ENCODE measurements around the gene GRM4. TPM values are rescaled to one million over a fixed set of nuclear protein-coding genes. Genes with fewer than 3 reads are reported as not detected.
A peak's percentile ranks its signal among the peaks of the same experiment; 100 is the strongest.

The GRM4 gene
- total and polyA plus RNA-seq, 4 donors, result not detected

DNA sequence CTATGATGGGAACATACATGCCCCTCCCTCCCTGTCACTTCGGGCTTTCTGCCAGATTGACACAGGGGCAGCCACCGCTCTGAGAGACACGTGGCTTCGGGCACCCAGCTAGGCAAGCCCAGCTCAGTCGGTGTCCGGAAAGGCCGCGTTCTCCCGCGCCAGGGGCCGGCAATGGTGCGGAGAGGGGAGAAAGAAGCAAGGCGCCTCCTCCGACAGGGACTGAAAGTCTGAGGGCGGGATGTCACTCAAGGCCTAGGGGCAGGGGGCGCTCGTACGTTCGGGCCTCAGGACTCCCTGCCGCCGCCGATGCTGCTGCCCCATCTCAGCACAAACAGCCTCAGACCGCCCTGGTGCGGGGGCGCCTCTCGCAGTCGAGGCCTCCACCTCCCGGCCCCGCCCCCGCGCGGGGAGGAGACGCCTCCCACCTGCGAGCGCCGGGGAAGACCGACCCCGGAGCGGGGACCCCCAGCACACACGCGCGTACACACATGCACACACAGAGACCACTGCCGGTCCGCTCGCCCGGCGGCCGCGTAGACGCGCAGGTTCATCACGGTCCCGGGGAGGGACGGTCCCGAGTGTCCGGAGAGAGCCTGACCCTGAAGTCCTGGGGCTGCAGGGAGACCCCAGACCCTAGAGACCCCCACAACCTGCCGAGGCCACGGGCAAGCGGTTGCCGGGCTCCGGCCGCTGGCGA is 1.9 kb downstream of the GRM4 start:
- peak overlapping the region in 1 of 3 donors; percentile 18 for H3K4me3 ChIP-seq (ENCODE audit: low read depth in 1 of 3, low read length in 3 of 3)
- H3K4me1 ChIP-seq (ENCODE audit: control insufficient read depth in 4 of 4, insufficient read depth in 4 of 4, low read length in 3 of 4), result peaks cover 20 to 29% (median 22%) of the 10 kb centered on the region in 4 donors
- H3K27me3 ChIP-seq (ENCODE audit: control insufficient read depth in 4 of 4, insufficient read depth in 4 of 4, low read length in 3 of 4), result peaks cover 0 to 16% (median 11%) of the 10 kb centered on the region in 4 donors
- TF ChIP-seq GABPA (IDR thresholded peaks at IDR 0.05 in 1 of 2, conservative IDR thresholded peaks at IDR 0.05 in 1 of 2) (no peak), EGR1 (IDR thresholded peaks at IDR 0.05; ENCODE audit: low read depth in 2 of 2) (no peak)
- no peak overlapping the region for H3K27ac ChIP-seq (ENCODE audit: low read depth in 1 of 2, low read length in 2 of 2)
- 2% methylated on average over 63 of the region's 63 CpGs for WGBS
- no peak for DNase-seq (ENCODE audit: low spot score)
- H3K9ac ChIP-seq (ENCODE audit: low read depth in 1 of 2, low read length in 2 of 2), result no peak overlapping the region
- H3K9me3 ChIP-seq (ENCODE audit: control insufficient read depth in 4 of 4, low read length in 3 of 4), result no peaks in the 10 kb centered on the region
- H3K36me3 ChIP-seq (ENCODE audit: control insufficient read depth in 4 of 4, insufficient read depth in 3 of 4, low read depth in 1 of 4, low read length in 3 of 4), result no peaks in the 10 kb centered on the region

DNA sequence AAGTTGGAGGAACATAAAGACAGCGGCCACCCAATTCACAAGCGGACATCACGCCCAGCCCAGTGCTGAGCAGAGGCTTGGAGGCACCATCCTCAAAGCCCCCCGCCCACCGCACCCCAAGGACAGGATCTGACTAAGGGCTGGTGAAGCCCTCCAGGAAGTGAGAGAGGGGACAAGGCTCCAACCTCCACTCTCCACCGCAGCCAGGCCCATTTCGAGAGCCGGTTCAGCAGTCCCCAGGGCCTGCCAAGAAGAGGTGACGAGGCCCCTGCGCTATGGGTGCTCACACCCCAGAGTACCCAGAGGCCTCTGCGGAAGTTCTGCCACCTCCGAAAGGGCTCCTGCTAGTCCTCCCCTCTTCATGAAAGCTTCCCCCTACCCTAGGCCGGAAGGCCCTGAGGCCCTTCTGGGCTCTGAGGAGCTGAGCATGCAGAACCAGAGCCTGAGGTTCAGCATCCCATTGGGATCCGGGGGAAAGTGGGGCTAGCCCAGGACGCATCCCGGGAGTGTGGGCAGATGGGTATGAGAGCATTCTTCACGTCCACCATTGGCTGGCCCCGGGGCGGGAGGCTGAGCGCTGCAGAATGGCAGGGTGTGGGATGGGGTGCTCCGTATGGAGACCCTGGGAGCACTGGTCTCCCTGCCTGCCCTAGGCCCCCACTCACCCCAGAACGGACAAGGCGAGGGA is 2.5 kb downstream of the GRM4 start:
- H3K9me3 ChIP-seq (ENCODE audit: control insufficient read depth in 4 of 4, low read length in 3 of 4), result no peaks in the 10 kb centered on the region
- H3K27me3 ChIP-seq (ENCODE audit: control insufficient read depth in 4 of 4, insufficient read depth in 4 of 4, low read length in 3 of 4), result peaks cover 0 to 16% (median 11%) of the 10 kb centered on the region in 4 donors
- 49% methylated on average over 23 of the region's 23 CpGs for WGBS
- peak overlapping the region in 1 of 3 donors; percentile 18 for H3K4me3 ChIP-seq (ENCODE audit: low read depth in 1 of 3, low read length in 3 of 3)
- no peak overlapping the region for H3K9ac ChIP-seq (ENCODE audit: low read depth in 1 of 2, low read length in 2 of 2)
- H3K27ac ChIP-seq (ENCODE audit: low read depth in 1 of 2, low read length in 2 of 2), result no peak overlapping the region
- TF ChIP-seq MAX (IDR thresholded peaks at IDR 0.05) (no peak), RXRA (IDR thresholded peaks at IDR 0.05) (no peak), TAF1 (conservative IDR thresholded peaks at IDR 0.05) (no peak), EGR1 (IDR thresholded peaks at IDR 0.05; ENCODE audit: low read depth in 2 of 2) (no peak), HNF4A (conservative IDR thresholded peaks at IDR 0.05) (no peak)
- H3K36me3 ChIP-seq (ENCODE audit: control insufficient read depth in 4 of 4, insufficient read depth in 3 of 4, low read depth in 1 of 4, low read length in 3 of 4), result no peaks in the 10 kb centered on the region
- no peak for DNase-seq (ENCODE audit: low spot score)
- H3K4me1 ChIP-seq (ENCODE audit: control insufficient read depth in 4 of 4, insufficient read depth in 4 of 4, low read length in 3 of 4), result peaks cover 20 to 29% (median 22%) of the 10 kb centered on the region in 4 donors

DNA sequence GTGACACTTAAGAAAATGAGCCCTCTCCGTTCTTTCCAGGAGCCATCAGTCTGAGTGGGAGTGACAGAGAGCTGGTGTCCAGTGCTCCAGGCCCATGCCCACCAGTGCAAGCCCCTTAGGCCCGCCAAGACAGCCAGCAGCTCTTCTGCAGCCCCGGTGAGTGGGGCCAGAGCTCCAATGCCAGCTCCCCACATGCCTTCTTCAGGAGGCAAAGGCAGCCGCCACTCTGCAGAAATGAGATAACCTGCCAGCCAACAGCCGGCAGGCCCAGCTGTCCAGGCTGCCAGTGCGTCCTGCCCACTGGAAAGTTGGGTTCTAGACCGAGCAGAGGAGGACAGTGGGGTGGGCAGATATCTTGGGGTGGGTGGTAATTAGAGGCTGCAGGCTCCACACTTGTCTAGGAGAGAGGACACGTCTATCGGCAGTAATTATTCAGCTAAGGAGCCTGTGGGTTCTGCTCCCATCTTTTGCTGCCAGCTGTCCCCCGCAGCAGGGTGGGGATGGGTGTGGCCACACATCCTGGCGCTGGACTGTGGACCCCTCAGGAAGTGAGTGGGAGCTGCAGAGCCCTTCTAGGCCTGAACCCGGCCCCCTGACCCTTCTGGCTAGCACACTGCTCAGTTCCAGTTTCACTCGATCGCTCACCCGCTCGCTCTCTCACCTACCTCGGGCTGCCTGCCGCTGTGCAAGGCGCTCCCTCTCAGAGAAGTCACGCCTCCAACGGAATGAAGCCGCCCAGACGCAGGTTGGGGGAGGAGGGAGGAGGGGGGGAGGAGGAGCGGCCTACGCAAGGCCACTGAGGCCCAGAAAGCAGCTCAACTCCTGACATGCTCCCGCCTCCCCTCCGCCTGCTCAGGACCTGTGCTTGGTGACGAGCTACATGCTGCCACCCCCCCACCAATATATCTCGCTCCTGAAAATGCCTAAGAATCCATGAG is 3.6 kb downstream of the GRM4 start:
- H3K4me3 ChIP-seq (ENCODE audit: low read depth in 1 of 3, low read length in 3 of 3), result no peak overlapping the region
- no peak for DNase-seq (ENCODE audit: low spot score)
- peaks cover 0 to 16% (median 11%) of the 10 kb centered on the region in 4 donors for H3K27me3 ChIP-seq (ENCODE audit: control insufficient read depth in 4 of 4, insufficient read depth in 4 of 4, low read length in 3 of 4)
- no peak overlapping the region for H3K27ac ChIP-seq (ENCODE audit: low read depth in 1 of 2, low read length in 2 of 2)
- H3K4me1 ChIP-seq (ENCODE audit: control insufficient read depth in 4 of 4, insufficient read depth in 4 of 4, low read length in 3 of 4), result peaks cover 20 to 29% (median 22%) of the 10 kb centered on the region in 4 donors
- H3K36me3 ChIP-seq (ENCODE audit: control insufficient read depth in 4 of 4, insufficient read depth in 3 of 4, low read depth in 1 of 4, low read length in 3 of 4), result no peaks in the 10 kb centered on the region
- no peak overlapping the region for H3K9ac ChIP-seq (ENCODE audit: low read depth in 1 of 2, low read length in 2 of 2)
- no peaks in the 10 kb centered on the region for H3K9me3 ChIP-seq (ENCODE audit: control insufficient read depth in 4 of 4, low read length in 3 of 4)
- 33% methylated on average over 29 of the region's 29 CpGs for WGBS
- TF ChIP-seq NR2F2 (IDR thresholded peaks at IDR 0.05) (no peak), TAF1 (conservative IDR thresholded peaks at IDR 0.05) (no peak), HNF4A (conservative IDR thresholded peaks at IDR 0.05) (no peak), HNF4G (IDR thresholded peaks at IDR 0.05) (no peak), FOXA1 (IDR thresholded peaks at IDR 0.05) (no peak), JUND (IDR thresholded peaks at IDR 0.05) (no peak), MAX (IDR thresholded peaks at IDR 0.05) (no peak), RXRA (IDR thresholded peaks at IDR 0.05) (no peak), YY1 (IDR thresholded peaks at IDR 0.05) (no peak), REST (IDR thresholded peaks at IDR 0.05) (no peak), RAD21 (IDR thresholded peaks at IDR 0.05) (no peak)
- TF ChIP-seq, protein P1, sequence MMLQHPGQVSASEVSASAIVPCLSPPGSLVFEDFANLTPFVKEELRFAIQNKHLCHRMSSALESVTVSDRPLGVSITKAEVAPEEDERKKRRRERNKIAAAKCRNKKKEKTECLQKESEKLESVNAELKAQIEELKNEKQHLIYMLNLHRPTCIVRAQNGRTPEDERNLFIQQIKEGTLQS (IDR thresholded peaks at IDR 0.05), result no peak
- TF ChIP-seq, protein P2, sequence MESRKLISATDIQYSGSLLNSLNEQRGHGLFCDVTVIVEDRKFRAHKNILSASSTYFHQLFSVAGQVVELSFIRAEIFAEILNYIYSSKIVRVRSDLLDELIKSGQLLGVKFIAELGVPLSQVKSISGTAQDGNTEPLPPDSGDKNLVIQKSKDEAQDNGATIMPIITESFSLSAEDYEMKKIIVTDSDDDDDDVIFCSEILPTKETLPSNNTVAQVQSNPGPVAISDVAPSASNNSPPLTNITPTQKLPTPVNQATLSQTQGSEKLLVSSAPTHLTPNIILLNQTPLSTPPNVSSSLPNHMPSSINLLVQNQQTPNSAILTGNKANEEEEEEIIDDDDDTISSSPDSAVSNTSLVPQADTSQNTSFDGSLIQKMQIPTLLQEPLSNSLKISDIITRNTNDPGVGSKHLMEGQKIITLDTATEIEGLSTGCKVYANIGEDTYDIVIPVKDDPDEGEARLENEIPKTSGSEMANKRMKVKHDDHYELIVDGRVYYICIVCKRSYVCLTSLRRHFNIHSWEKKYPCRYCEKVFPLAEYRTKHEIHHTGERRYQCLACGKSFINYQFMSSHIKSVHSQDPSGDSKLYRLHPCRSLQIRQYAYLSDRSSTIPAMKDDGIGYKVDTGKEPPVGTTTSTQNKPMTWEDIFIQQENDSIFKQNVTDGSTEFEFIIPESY (IDR thresholded peaks at IDR 0.05), result no peak
